Ureter (tissue), 1 donor: ENCODE data around the gene ALK. TPM values are rescaled to one million over a fixed set of nuclear protein-coding genes. Genes with fewer than 3 reads are reported as not detected.

ENCODE experiments used
- DNase-seq: peaks from one replicate; pipeline ENCODE4 v3.0.0-alpha.2; 2020; ENCODE audit warnings: low spot score
- total RNA-seq: library from RNA; stranded (reverse); gene quantifications from one replicate; pipeline ENCODE4 v1.2.4, GENCODE V29; 2023
- donor health status: DM: yes; HTN: yes; CAD: no.

Gene ALK
- total RNA-seq, 1 donor from 2014 or later = 0.36 TPM

DNA sequence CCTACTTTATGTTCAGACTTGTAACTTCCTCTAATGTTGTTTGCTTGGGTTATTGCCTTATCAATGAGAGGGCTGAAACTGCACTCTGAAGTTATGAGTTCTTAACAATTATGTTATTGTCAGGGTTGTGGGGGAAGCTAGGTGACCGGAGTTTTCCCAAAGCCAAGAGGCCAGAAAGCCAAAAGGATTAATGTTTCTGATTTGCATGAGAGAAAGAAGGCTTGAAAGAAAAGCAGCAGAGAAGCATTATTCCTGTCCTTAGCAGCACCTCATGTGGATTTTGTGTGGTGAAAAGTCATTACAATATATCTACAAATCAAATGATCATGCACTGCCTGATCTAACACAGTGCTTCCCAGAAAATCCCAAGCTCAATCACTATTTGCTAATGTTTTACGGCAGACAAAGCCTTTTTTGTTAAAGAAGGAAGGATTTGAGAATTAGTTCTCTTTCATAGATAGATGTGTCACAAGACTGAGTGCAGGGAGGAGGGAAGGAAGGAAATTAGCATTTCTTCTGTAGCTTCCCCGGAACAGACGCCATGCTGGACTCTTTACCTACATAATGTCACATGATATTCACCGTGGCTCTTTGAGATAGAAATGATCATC is 203.2 kb downstream of the ALK start:
- no peak for DNase-seq

GRCh38 chr2:29715655-29716054 is 205.7 kb downstream of the ALK start:
- no peak for DNase-seq

GRCh38 chr2:29714333-29714732 is 207.1 kb downstream of the ALK start:
- DNase-seq = no peak

DNA sequence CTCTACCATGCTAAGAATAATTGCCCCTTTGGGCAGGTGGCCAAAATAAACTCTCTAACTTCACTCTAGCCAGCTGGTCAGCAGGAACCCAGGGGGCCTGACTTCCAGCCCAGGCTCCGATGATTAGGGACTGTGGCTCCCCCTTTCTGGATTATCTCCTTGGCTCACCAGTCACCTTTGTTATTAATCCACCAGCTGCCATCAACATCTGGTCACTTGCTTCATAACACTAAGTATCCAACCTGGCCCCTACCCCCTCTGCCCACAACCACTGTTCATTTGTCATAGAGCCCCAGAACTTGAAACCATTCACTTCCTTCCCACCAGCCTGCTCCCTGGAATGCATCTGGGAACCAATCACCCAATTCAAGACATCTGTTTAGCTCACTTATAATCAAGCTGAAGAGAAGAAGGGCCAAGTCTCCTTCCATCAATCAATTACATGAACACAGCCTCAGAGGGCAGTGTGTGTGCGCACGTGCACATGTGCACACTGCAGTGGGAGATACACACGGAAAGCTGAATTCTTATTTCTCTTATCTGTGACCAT is 215.1 kb downstream of the ALK start:
- no peak for DNase-seq

DNA sequence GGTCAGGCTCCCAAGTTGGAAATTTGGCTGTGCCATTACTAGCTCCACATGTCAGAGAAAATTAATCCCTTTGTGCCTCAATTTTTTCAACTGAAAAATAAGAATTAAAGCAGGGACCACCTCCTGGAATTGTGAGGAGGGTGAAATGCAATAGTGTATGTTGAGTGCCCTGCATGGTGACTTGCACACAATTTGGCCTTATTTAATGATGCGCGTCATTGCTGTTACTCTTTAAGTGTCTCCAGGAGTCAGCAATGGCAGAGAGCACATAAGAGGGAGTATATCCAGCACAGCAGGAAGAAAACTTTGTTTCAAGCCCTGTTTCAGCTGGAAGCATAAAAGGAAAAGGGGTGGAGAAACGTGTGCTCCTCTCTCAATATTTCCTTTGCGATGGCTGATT is 215.8 kb downstream of the ALK start:
- DNase-seq = no peak

DNA sequence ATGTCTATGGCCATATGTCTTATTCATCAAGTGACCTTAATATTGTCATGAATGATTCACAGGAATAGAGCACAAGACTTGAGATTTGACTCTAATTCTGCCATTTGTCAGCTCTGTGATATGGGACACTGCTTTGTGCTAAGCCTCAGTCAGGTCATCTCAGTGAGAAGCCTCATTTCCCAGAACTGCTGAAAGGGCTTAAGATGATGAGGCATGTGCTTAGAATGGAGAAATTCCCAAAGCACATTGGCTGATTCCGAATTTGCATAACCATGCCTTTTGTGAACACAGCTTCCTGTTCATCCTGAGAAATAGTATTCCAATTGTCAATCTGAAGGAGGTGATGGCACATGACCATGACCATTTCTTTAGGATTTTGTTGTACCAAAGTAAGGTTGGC is 218.1 kb downstream of the ALK start:
- no peak for DNase-seq

- DNase-seq = no peak
Measured at GRCh38 chr2:29702276-29702675, 219.1 kb downstream of the ALK start.

DNA sequence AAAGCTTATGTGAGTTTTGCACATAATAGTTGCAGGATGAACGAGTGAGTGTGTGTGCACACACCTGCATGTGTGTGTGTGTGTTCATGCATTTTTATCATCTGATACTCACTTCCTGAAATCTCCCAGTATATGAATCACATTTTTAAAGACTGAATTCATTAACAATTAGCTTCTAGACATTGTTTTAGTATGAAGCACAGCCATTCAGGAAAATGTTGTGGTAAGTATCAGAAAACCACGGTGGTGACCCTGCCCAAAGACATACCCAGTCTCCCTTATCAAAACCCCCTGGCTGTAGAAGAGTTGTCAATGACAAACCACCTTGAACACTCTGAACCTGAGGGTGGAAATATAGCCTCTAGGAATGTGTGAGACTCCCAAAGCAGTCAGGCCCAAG is 220.8 kb downstream of the ALK start:
- DNase-seq = no peak

DNA sequence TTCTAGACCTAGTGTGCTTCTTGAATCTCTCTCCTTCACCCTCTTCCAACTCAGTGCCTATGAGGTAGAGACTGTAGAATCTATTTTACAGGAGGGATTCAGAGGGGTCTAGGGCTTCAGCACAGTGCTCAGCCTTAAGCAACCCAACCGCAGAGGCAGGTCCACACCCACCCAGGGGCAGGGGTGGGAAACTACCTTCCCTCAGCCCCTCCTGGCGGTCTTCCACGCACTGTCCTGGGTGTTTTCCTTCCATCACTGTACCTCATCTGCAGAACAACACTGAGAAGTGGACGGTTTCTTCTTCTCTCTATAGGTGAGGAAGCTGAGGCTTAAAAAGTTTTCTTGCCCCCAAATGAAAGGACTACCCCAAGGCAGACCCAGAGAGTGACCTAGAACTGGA is 222.3 kb downstream of the ALK start:
- DNase-seq = no peak

GRCh38 chr2:29698216-29698615 is 223.2 kb downstream of the ALK start:
- no peak for DNase-seq

GRCh38 chr2:29697715-29698114 is 223.7 kb downstream of the ALK start:
- no peak for DNase-seq

GRCh38 chr2:29697181-29697580 is 224.2 kb downstream of the ALK start:
- DNase-seq = no peak

- no peak for DNase-seq
Measured at GRCh38 chr2:29694741-29695140, 226.6 kb downstream of the ALK start.

GRCh38 chr2:29691391-29691950 is 229.9 kb downstream of the ALK start:
- no peak for DNase-seq

DNA sequence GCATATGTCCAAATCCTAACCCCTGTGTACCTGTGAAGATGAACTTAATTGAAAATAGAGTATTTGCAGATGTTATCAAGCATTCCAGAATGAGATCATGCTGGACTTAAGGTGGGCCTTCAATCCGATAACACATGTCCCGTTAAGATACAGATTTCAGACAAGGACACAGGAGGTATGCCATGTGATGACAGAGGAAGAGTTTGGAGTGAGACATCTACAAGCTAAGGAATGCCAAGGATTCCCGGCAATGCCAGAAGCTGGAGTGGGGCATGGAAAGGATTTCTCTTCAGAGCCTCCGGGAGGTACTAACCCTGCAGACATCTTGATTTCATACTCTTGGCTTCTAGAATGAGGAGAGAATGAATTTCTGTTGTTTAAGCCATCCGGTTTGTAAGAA is 231.7 kb downstream of the ALK start:
- no peak for DNase-seq

- DNase-seq = no peak
Measured at GRCh38 chr2:29688429-29688828, 233.0 kb downstream of the ALK start.

GRCh38 chr2:29687121-29687520 is 234.3 kb downstream of the ALK start:
- no peak for DNase-seq

GRCh38 chr2:29676886-29677453 is 244.4 kb downstream of the ALK start:
- no peak for DNase-seq

- no peak for DNase-seq
Measured at GRCh38 chr2:29664578-29664977, 256.8 kb downstream of the ALK start.

GRCh38 chr2:29663268-29663667 is 258.1 kb downstream of the ALK start:
- DNase-seq = no peak

- DNase-seq = no peak
Measured at GRCh38 chr2:29662861-29663260, 258.5 kb downstream of the ALK start.

- DNase-seq = no peak
Measured at GRCh38 chr2:29660201-29660600, 261.2 kb downstream of the ALK start.

DNA sequence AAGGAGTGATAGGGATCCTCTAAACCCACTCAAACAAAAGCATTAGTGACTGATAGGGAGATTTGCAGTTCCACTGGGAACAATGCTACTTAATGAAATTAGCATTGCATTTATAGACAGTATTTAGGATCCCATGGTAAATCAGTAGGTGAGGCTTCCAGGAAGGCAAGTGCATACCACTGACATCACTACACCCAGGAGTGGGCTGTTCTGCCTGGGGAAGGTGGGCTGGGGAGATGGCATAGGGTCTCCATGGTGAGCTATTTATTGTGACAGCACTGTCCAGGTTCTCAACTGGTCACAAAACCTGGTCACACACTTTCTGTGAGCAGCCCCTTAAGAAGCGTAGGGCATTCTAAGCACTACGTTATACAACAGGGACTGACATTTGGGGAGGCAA is 262.2 kb downstream of the ALK start:
- no peak for DNase-seq

DNA sequence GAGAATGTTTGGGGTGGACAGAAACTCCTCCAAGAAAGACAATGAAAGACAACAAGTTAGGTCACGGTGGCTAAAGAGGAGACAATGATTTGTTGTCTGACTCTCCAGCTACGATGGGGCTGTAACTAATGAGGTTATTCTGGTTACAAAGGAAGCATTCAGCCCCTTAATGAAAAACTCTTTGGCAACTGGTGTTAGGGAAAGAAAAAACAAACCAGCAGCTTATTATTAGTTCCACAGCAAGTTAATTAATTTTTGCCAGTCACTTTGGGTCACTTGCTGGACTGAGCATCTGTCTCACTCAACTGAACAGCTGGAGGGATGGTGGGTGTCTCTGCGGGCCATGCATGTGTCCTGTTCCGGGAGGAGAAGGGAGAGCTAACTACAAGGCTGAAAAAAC is 263.7 kb downstream of the ALK start:
- no peak for DNase-seq
